PC-3 (cell line): ENCODE results near the gene ETV7. TPM values are rescaled to one million over a fixed set of nuclear protein-coding genes. Genes with fewer than 3 reads are reported as not detected.
A peak's percentile ranks its signal among the peaks of the same experiment; 100 is the strongest.

Source experiments
- ATAC-seq: fragments of 200-7000 bp; cut with Tn5 transposase; 2 replicates; pipeline ENCODE4 v1.9.1; 2020; ENCODE audit warnings: mild to moderate bottlenecking, moderate library complexity
- BruUV-seq: library from RNA; stranded (reverse); fragments of 400-500 nt; replicated peaks from 2 replicates; lab custom pipeline; 2021; lab: Mats Ljungman, UMichigan
- CTCF ChIA-PET: fragments of 300-600 bp; sonication (Branson Sonifier 250); formaldehyde crosslinking; loops from one replicate; lab custom pipeline; 2022; ENCODE audit warnings: antibody characterized with exemption; lab: Charles Lee
- POLR2A ChIA-PET: fragments of 300-600 bp; sonication (Branson Sonifier 250); formaldehyde crosslinking; loops from one replicate; lab custom pipeline; 2022; ENCODE audit warnings: antibody characterized with exemption; ENCODE audit not compliant: unreplicated experiment; lab: Charles Lee
- DNase-seq: peaks from one replicate; pipeline ENCODE4 v3.0.0-alpha.2; 2015
- H2AFZ ChIP-seq: fragments of 300-600 bp; sonication (generic); 2 replicates; pipeline ENCODE4 v1.6.0; 2016; ENCODE audit warnings: antibody characterized with exemption, low read length
- H3F3A ChIP-seq: fragments of 300-600 bp; sonication (generic); one replicate; pipeline ENCODE4 v1.6.0; 2017; ENCODE audit warnings: antibody characterized with exemption, low read length, control low read depth, mild to moderate bottlenecking; ENCODE audit not compliant: unreplicated experiment
- H3K27ac ChIP-seq: fragments of 300-600 bp; sonication (generic); 2 replicates; pipeline ENCODE4 v1.5.1; 2016; ENCODE audit warnings: mild to moderate bottlenecking, low read length
- H3K27me3 ChIP-seq: fragments of 300-600 bp; sonication (generic); 2 replicates; pipeline ENCODE4 v1.6.1; 2016; ENCODE audit warnings: low read length, mixed read lengths
- H3K36me3 ChIP-seq: fragments of 300-600 bp; sonication (generic); 2 replicates; pipeline ENCODE4 v1.6.1; 2016; ENCODE audit warnings: low read depth, mixed run types, low read length, mixed read lengths
- H3K4me1 ChIP-seq: fragments of 300-600 bp; sonication (generic); 2 replicates; pipeline ENCODE4 v1.5.1; 2016; ENCODE audit warnings: low read length; ENCODE audit not compliant: insufficient read depth
- H3K4me2 ChIP-seq: fragments of 300-600 bp; sonication (generic); 2 replicates; pipeline ENCODE4 v1.6.0; 2016; ENCODE audit warnings: low read length
- H3K4me3 ChIP-seq: fragments of 300-600 bp; sonication (generic); 2 replicates; pipeline ENCODE4 v1.5.1; 2016; ENCODE audit warnings: mild to moderate bottlenecking, low read length, mixed read lengths
- H3K79me2 ChIP-seq: fragments of 300-600 bp; sonication (generic); 2 replicates; pipeline ENCODE4 v1.6.1; 2017; ENCODE audit warnings: low read length, mixed read lengths
- H3K9ac ChIP-seq: fragments of 300-600 bp; sonication (generic); 2 replicates; pipeline ENCODE4 v1.6.0; 2016; ENCODE audit warnings: mild to moderate bottlenecking, low read length
- H3K9me2 ChIP-seq: fragments of 300-600 bp; sonication (generic); replicated peaks from 2 replicates; pipeline ENCODE4 v1.6.1; 2016; ENCODE audit warnings: mixed run types, low read length, mixed read lengths
- H3K9me3 ChIP-seq: fragments of 300-600 bp; sonication (generic); 2 replicates; pipeline ENCODE4 v1.6.1; 2016; ENCODE audit warnings: low read length, mixed read lengths
- H4K20me1 ChIP-seq: fragments of 300-600 bp; sonication (generic); 2 replicates; pipeline ENCODE4 v1.6.1; 2016; ENCODE audit warnings: low read length, mixed read lengths
- CTCF ChIP-seq: fragments of 300-600 bp; sonication (generic); conservative IDR thresholded peaks from 2 replicates; pipeline ENCODE4 v1.5.1; 2017; ENCODE audit warnings: antibody characterized with exemption, low read depth, mild to moderate bottlenecking, low read length
- EZH2 ChIP-seq: fragments of 300-600 bp; sonication (generic); IDR thresholded peaks from one replicate; pipeline ENCODE4 v1.6.1; 2017; ENCODE audit warnings: antibody characterized with exemption, mild to moderate bottlenecking, low read length; ENCODE audit not compliant: unreplicated experiment
- EZH2phosphoT487 ChIP-seq: fragments of 300-600 bp; sonication (generic); IDR thresholded peaks from 2 replicates; pipeline ENCODE4 v1.6.1; 2018; ENCODE audit warnings: mild to moderate bottlenecking, antibody characterized with exemption, low read length, borderline replicate concordance
- intact Hi-C: fragments of 100-400 bp; cut with micrococcal nuclease; formaldehyde crosslinking; loops from 2 replicates; pipeline ENCODE4 v1.9.0; 2023
- total RNA-seq: library from RNA; depleted of rRNA; stranded (reverse); fragments of >200 nt; gene quantifications from 2 replicates; pipeline ENCODE4 v1.2.3, GENCODE V29; 2014

ETV7 gene
- total RNA-seq, 1 experiment from 2014 or later: not detected

- ATAC-seq: 0 out of 2 replicates have a peak, but pooled peaks have one; percentile 31
- ChIA-PET CTCF (no interaction called here), POLR2A (no interaction called here)
- DNase-seq: peak; percentile 53
- no peak overlapping the region for H3K27ac ChIP-seq
- no peak overlapping the region for H3K4me3 ChIP-seq
- no peaks in the 10 kb centered on the region for H3K9me2 ChIP-seq
- peak overlapping the region; percentile 21 for H3K4me2 ChIP-seq
- TF ChIP-seq EZH2 (no peak), CTCF (no peak), EZH2phosphoT487 (no peak)
- H3K9ac ChIP-seq: no peak overlapping the region
- no peaks in the 10 kb centered on the region for H3K79me2 ChIP-seq
- no peaks in the 10 kb centered on the region for H3K36me3 ChIP-seq
- intact Hi-C loops: no loop called here
- H3K9me3 ChIP-seq: no peaks in the 10 kb centered on the region
- no peaks in the 10 kb centered on the region for H4K20me1 ChIP-seq
- peaks cover 11% of the 10 kb centered on the region for H3K4me1 ChIP-seq
- H2AFZ ChIP-seq: peak overlapping the region; percentile 42; the same call in 1 of the 2 replicates
- BruUV-seq: no TSS peak
- H3F3A ChIP-seq: no peaks in the 10 kb centered on the region
- no peaks in the 10 kb centered on the region for H3K27me3 ChIP-seq
Observed at GRCh38 chr6:36432151-36432671, 44.7 kb upstream of the ETV7 start.

GRCh38 chr6:36431197-36431596 lies 43.7 kb upstream of the ETV7 start:
- H3K4me1 ChIP-seq: peaks cover 11% of the 10 kb centered on the region
- DNase-seq: no peak
- TF ChIP-seq EZH2 (no peak), CTCF (no peak), EZH2phosphoT487 (no peak)
- intact Hi-C loops: no loop called here
- H3K9me2 ChIP-seq: no peaks in the 10 kb centered on the region
- H3K27ac ChIP-seq: no peak overlapping the region
- no peaks in the 10 kb centered on the region for H3F3A ChIP-seq
- H3K9ac ChIP-seq: no peak overlapping the region
- no peak overlapping the region for H3K4me2 ChIP-seq
- H4K20me1 ChIP-seq: no peaks in the 10 kb centered on the region
- no peaks in the 10 kb centered on the region for H3K27me3 ChIP-seq
- H3K4me3 ChIP-seq: no peak overlapping the region
- H3K9me3 ChIP-seq: no peaks in the 10 kb centered on the region
- no peaks in the 10 kb centered on the region for H3K79me2 ChIP-seq
- H2AFZ ChIP-seq: no peak overlapping the region
- POLR2A ChIA-PET: no interaction called here
- no peak for ATAC-seq
- no TSS peak for BruUV-seq
- CTCF ChIA-PET: no interaction called here
- no peaks in the 10 kb centered on the region for H3K36me3 ChIP-seq

GRCh38 chr6:36430351-36430750 lies 42.9 kb upstream of the ETV7 start:
- CTCF ChIA-PET: no interaction called here
- no peak for DNase-seq
- no peaks in the 10 kb centered on the region for H3F3A ChIP-seq
- no peaks in the 10 kb centered on the region for H3K9me3 ChIP-seq
- H3K27ac ChIP-seq: no peak overlapping the region
- ATAC-seq: no peak
- H3K4me2 ChIP-seq: no peak overlapping the region
- H3K9ac ChIP-seq: no peak overlapping the region
- H2AFZ ChIP-seq: no peak overlapping the region
- POLR2A ChIA-PET: interaction anchor here (0.5 kb wide), 1 partner anchor 509 kb away, joined by 3 read pairs; no protein-coding TSS in a partner anchor
- H3K4me1 ChIP-seq: peaks cover 11% of the 10 kb centered on the region
- no TSS peak for BruUV-seq
- no peaks in the 10 kb centered on the region for H3K9me2 ChIP-seq
- intact Hi-C loops: no loop called here
- no peaks in the 10 kb centered on the region for H3K36me3 ChIP-seq
- H3K4me3 ChIP-seq: no peak overlapping the region
- H3K79me2 ChIP-seq: no peaks in the 10 kb centered on the region
- no peak for TF ChIP-seq EZH2
- no peak for TF ChIP-seq EZH2phosphoT487
- no peak for TF ChIP-seq CTCF
- H4K20me1 ChIP-seq: no peaks in the 10 kb centered on the region
- H3K27me3 ChIP-seq: no peaks in the 10 kb centered on the region
